H1 (cell line): Measurements from ENCODE around the gene CLIC1. TPM values are rescaled to one million over a fixed set of nuclear protein-coding genes. Genes with fewer than 3 reads are reported as not detected.

Source experiments
- SIN3A ChIP-seq, 2 experiments: IDR thresholded peaks in 1 of 2; conservative IDR thresholded peaks in 1 of 2; 2 replicates each; pipeline ENCODE4 v1.6.1; 2011 to 2012; ENCODE audit warnings: low read length in 2 of 2, improper control_type of control experiment in 1 of 2, low read depth in 1 of 2, mild to moderate bottlenecking in 1 of 2
- polyA plus RNA-seq, 7 experiments: library from polyadenylated mRNA; depleted of rRNA in 3 of 7; stranded (reverse) in 5 of 7; unstranded in 2 of 7; fragments of >200 nt in 5 of 7; fragments of 200-250 nt in 2 of 7; gene quantifications; 1 replicate in 5 of 7; 2 replicates in 1 of 7; 4 replicates in 1 of 7; pipeline versions ENCODE4 v1.2.1 to v1.2.3, GENCODE V29; 2011 to 2013; ENCODE audit warnings: missing spikeins in 2 of 7, mixed read lengths in 2 of 7
- total RNA-seq: library from RNA; stranded (reverse); fragmentation: NEBNext Ultra II Directional; extraction: Animal tissue kit (Norgen Biotek cat#: 25700); gene quantifications from 2 replicates; pipeline ENCODE4 v1.2.1, GENCODE V29; 2021
- TF ChIP-seq, protein P1 (sequence below), 3 experiments: IDR thresholded peaks; 1 replicate in 2 of 3; 2 replicates in 1 of 3; pipeline versions ENCODE4 v1.5.1 to v1.6.1; 2011; ENCODE audit warnings: low read length in 3 of 3, mild to moderate bottlenecking in 3 of 3, inconsistent platforms in 2 of 3, low read depth in 1 of 3, moderate library complexity in 1 of 3; ENCODE audit not compliant: insufficient read depth in 1 of 3; ENCODE audit errors: control extremely low read depth in 1 of 3

The CLIC1 gene
- total and polyA plus RNA-seq, 2 of the 8 experiments (the other 6 are each of a cell fraction or from before 2014, with no cell fraction given): 250 to 277 TPM

DNA sequence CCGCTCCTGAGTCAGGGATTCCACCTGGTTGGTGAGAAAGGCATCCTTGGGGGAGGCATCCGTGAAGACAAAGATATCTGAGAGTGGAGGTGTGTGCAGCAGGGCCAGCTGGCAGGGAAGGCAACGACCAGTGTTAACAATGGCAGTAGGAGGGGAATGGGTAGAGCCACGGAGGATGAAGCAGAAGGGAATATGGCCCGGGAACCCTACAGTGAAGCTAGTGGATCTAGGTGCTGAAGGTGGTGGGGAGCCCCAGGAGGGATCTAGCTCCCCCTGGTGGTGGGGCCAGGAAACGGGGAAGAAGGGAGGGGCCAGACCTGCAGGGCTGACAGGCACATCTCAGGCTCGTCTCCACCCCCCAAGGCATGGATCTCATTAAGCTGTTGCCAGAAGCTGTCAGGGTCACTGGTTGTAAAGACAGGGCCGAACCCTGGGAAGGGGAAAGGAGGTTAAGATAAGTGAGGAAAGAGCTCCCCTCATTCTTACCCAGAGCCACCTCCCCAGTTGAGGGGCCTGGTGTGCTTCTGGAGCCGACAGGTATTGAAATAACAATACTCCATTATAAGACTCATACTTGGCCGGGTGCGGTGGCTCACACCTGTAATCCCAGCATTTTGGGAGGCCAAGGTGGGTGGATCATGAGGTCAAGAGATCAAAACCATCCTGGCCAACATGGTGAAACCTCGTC, 33.5 kb upstream of the CLIC1 start (continued):
- TF ChIP-seq, protein P1, sequence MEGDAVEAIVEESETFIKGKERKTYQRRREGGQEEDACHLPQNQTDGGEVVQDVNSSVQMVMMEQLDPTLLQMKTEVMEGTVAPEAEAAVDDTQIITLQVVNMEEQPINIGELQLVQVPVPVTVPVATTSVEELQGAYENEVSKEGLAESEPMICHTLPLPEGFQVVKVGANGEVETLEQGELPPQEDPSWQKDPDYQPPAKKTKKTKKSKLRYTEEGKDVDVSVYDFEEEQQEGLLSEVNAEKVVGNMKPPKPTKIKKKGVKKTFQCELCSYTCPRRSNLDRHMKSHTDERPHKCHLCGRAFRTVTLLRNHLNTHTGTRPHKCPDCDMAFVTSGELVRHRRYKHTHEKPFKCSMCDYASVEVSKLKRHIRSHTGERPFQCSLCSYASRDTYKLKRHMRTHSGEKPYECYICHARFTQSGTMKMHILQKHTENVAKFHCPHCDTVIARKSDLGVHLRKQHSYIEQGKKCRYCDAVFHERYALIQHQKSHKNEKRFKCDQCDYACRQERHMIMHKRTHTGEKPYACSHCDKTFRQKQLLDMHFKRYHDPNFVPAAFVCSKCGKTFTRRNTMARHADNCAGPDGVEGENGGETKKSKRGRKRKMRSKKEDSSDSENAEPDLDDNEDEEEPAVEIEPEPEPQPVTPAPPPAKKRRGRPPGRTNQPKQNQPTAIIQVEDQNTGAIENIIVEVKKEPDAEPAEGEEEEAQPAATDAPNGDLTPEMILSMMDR (IDR thresholded peaks at IDR 0.05; ENCODE audit: control extremely low read depth in 1 of 3, insufficient read depth in 1 of 3, low read depth in 1 of 3, low read length in 3 of 3): peak in 2 of 3 experiments; percentile 85 to 95; a peak in 3 of 4 replicates
- peak; percentile 53 to 80; a peak in 2 of 4 replicates for TF ChIP-seq SIN3A (conservative IDR thresholded peaks at IDR 0.05 in 1 of 2, IDR thresholded peaks at IDR 0.05 in 1 of 2; ENCODE audit: low read depth in 1 of 2, low read length in 2 of 2)
